GM12872 (cell line): ENCODE measurements around the gene SYNE2.

ENCODE experiments used
- CTCF ChIP-seq: IDR thresholded peaks from 3 replicates; pipeline ENCODE4 v1.5.1; 2011; ENCODE audit warnings: low read depth, mild to moderate bottlenecking, low read length, moderate library complexity; ENCODE audit not compliant: insufficient read depth

SYNE2 gene

GRCh38 chr14:64025479-64025878, 172.7 kb downstream of the SYNE2 start:
- no peak for TF ChIP-seq CTCF

- TF ChIP-seq CTCF = no peak
Observed at GRCh38 chr14:64026600-64026999, 173.8 kb downstream of the SYNE2 start.

- TF ChIP-seq CTCF = no peak
Observed at GRCh38 chr14:64035143-64035542, 182.3 kb downstream of the SYNE2 start.

- no peak for TF ChIP-seq CTCF
Observed at GRCh38 chr14:64038841-64039542, 186.2 kb downstream of the SYNE2 start.

GRCh38 chr14:64040044-64040443, 187.2 kb downstream of the SYNE2 start:
- TF ChIP-seq CTCF = no peak

GRCh38 chr14:64045091-64045490, 192.3 kb downstream of the SYNE2 start:
- no peak for TF ChIP-seq CTCF

GRCh38 chr14:64049616-64050381, 197.0 kb downstream of the SYNE2 start:
- no peak for TF ChIP-seq CTCF
